Measurements from ENCODE around the gene JPT2. TPM values are rescaled to one million over a fixed set of nuclear protein-coding genes. Genes with fewer than 3 reads are reported as not detected.

Gene JPT2
- total and polyA plus RNA-seq, 2 experiments from 2014 or later, result 43.8 to 139 TPM

GRCh38 chr16:1677339-1677738 is 740 bp upstream of the JPT2 start (continued):
- TF ChIP-seq ZNF462 (CRISPR knock-in tag; IDR thresholded peaks at IDR 0.05) (no peak), ZNF114 (CRISPR knock-in tag; IDR thresholded peaks at IDR 0.05) (no peak)

GRCh38 chr16:1678500-1679098 is 520 bp downstream of the JPT2 start:
- H3K36me3 Mint-ChIP-seq (ENCODE audit: low read depth), result peaks cover 44% of the 10 kb centered on the region
- H3K4me1 ChIP-seq (ENCODE audit: insufficient read depth), result peaks cover 31% of the 10 kb centered on the region
- DNase-seq (ENCODE audit: low spot score) (peak; percentile 44), ATAC-seq (peak; percentile 9)
- H4K20me1 ChIP-seq (replicated peaks; ENCODE audit: insufficient read depth), result peaks cover 54% of the 10 kb centered on the region
- H3K27ac Mint-ChIP-seq, result peak overlapping the region; percentile 98
- H3K4me2 ChIP-seq, result peak overlapping the region; percentile 86
- H3K79me2 ChIP-seq (replicated peaks; ENCODE audit: insufficient read depth), result peaks cover 52% of the 10 kb centered on the region
- no peaks in the 10 kb centered on the region for H3K27me3 ChIP-seq (ENCODE audit: insufficient read depth)
- no peaks in the 10 kb centered on the region for H3K9me2 ChIP-seq (ENCODE audit: insufficient read depth)
- H3K27me3 Mint-ChIP-seq (ENCODE audit: insufficient read depth, low read depth, poor library complexity), result peaks cover 17% of the 10 kb centered on the region
- H3K4me3 Mint-ChIP-seq, result peak overlapping the region; percentile 97
- H3K4me3 ChIP-seq, result peak overlapping the region; percentile 91
- H3K36me3 ChIP-seq (ENCODE audit: insufficient read depth), result peaks cover 5% of the 10 kb centered on the region; the same call in 1 of the 2 replicates
- no peak overlapping the region for H2AFZ ChIP-seq
- H3F3A ChIP-seq (replicated peaks; ENCODE audit: low read depth), result peaks cover 9% of the 10 kb centered on the region; the same call in 1 of the 2 replicates
- no peak overlapping the region; the same call in 1 of the 2 replicates for H3K27ac ChIP-seq (ENCODE audit: low read depth)
- H3K4me1 Mint-ChIP-seq, result peaks cover 36% of the 10 kb centered on the region
- no peaks in the 10 kb centered on the region for H3K9me3 Mint-ChIP-seq
- TF ChIP-seq NANOG (IDR thresholded peaks at IDR 0.05; ENCODE audit: borderline replicate concordance), result no peak
- TF ChIP-seq STAT1 (IDR thresholded peaks at IDR 0.05; ENCODE audit: unreplicated experiment), result no peak
- no peak for TF ChIP-seq ZNF331 (CRISPR knock-in tag; IDR thresholded peaks at IDR 0.05; ENCODE audit: low read depth)
- TF ChIP-seq EZH2 (IDR thresholded peaks at IDR 0.05; ENCODE audit: low read depth, unreplicated experiment), result no peak
- TF ChIP-seq ZNF114 (CRISPR knock-in tag; IDR thresholded peaks at IDR 0.05), result no peak
- TF ChIP-seq CREB1 (CRISPR knock-in tag; IDR thresholded peaks at IDR 0.05; ENCODE audit: low read depth), result no peak
- no peak for TF ChIP-seq REST (IDR thresholded peaks at IDR 0.05; ENCODE audit: unreplicated experiment)
